HG03103 (cell line): ENCODE results near the gene TMEM239.
"Not testable (repeated sequence)": the region's sequence is repeated elsewhere in the genome, so short reads cannot be mapped to it uniquely, and the experiment has no call there.

Experiments
- ATAC-seq: cut with Tn5 transposase; IDR thresholded peaks from one replicate; pipeline ENCODE4 v1.9.1; 2021; ENCODE audit warnings: low read depth; ENCODE audit not compliant: unreplicated experiment

TMEM239 gene

DNA sequence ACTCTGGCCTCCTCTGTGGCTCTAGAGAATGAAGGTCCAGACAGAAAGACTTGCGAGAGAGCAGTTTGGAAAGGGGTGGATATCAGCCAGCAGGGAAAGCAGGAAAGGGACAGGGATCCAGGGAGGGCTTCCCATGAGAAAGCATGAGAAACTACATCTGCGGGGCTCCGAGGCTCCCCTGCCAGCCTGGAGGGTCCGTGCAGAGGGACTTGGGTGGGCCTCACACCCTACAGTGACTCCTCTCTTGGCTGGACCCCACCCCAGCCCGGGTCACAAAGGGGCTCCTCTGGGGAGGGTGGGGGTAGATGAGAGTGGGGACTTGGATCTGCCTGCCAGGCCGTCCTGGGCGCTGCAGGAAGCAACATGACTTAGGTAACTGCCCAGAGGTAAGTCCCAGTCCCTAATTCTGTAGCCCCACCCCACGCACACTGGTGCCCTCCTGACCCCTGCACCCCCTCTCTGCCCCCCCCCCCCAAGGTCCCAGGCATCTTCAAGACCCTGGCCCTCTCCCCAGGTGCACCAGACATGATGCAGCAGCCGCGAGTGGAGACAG is at the start of gene TMEM239:
Gene TMEM239, plus strand, starts transcription at position 335 of the 553 bp plus-strand sequence. Its CDS starts 191 bp downstream, at position 526.
- ATAC-seq = no peak

DNA sequence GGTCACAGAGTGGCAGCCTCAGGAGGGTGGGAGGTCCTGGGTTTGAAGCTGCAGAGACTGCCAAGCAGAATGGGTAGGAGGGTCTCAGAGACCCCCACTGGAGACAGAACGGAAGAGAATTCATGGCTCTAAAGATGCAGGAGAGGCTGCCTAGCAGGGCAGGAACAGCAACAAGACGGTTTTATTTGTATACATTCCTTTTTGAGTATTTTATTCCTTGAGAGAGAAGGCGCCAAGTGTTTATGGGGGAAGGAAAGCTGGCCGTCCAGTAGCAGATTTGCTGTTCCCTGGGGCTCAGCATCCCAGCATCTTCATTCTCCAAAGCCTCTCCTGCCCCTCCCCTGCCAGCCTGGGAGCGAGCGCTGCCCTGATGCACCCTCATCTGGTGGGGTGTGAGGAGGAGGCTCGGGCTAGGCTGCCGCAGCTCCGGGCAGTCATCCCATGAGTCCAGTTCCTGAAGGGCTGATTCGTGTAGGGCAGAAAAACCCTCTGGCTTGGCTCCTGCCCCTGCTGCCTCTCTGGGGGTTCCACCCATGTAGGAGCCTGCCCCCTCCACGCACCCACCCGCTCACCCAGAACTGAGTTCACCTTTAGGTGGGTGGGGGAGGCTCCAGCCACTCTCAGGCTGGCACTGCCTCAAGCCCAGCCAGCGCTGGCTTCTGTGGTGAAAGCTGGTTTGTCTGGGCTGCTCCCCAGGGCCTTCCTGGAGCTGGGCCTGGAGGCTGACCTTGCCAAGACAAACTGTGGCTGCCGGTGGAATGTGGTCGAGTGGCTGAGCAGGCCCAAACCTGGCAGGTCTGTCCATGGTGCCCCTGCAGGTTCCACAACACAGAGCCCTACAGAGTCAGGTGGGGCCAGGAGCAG is 48.2 kb upstream of the TMEM239 start:
- no peak for ATAC-seq

DNA sequence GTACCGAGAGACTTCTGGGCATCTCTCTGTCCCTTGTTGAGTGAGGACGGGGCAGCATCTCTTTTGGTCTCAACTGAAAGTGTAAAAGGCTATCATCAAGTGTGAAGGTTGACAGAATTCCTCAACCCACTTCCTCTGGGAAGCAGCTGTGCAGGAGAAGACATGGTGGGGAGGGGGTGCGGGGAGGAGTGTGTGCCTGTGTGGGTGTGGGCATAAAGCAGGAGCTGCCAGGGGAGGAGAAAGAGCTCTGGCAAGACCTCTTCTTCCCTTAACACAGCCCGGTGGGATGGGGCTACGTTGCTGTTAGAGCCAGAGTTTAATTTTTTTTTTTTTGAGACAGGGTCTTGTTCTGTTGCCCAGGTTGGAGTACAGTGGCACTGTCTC is 47.5 kb upstream of the TMEM239 start:
- no peak for ATAC-seq

DNA sequence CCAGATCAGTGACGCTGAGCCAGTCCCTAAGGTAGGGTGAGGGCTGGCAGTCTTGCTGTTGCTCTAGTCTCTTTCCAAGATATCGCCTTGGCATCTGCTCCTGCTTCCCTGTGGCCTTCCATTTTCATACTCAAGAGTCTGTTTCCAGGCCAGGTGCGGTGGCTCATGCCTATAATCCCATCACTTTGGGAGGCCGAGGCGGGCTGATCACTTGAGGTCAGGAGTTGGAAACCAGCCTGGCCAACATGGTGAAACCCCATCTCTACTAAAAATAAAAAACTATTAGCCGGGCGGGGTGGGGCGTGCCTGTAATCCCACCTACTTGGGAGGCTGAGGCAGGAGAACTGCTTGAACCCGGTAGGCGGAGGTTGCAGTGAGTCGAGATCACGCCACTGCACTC is 46.1 kb upstream of the TMEM239 start:
- ATAC-seq = not testable (repeated sequence)

DNA sequence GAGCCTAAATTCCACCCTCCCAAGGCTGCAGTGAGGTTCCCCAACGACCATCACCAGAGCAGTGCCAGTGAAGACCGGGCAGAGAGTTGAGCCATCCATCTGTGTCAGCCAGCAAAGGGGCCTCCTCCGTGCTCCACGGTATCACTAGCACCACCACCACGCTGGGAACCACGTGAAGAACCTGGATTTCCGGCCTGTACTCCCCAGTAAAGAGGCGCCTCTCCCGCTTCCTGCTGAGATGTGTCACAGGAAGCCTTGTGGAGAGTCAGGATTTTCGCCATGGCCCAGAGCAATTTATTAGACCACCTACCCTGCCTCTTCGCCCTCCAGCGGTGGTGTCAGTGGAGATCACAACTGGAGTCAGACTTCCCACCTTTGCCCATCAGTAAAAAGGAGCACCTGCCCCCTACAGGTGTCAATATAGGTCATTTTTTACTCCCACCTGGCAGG is 44.5 kb upstream of the TMEM239 start:
- ATAC-seq = no peak

DNA sequence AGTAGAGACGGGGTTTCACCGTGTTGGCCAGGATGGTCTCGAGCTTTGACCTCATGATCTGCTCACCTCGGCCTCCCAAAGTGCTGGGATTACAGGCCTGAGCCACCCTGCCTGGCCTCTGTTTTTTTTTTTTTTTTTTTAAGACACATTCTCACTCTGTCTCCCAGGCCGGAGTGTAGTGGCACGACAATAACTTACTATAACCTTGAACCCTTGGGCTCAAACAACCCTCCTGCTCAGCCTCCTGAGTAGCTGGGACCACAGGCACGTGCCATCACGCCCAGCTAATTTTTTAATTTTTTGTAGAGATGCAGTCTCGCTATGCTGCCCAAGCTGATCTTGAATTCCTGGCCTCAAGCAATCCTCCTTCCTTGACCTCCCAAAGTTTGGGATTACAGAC is 42.4 kb upstream of the TMEM239 start:
- no peak for ATAC-seq

DNA sequence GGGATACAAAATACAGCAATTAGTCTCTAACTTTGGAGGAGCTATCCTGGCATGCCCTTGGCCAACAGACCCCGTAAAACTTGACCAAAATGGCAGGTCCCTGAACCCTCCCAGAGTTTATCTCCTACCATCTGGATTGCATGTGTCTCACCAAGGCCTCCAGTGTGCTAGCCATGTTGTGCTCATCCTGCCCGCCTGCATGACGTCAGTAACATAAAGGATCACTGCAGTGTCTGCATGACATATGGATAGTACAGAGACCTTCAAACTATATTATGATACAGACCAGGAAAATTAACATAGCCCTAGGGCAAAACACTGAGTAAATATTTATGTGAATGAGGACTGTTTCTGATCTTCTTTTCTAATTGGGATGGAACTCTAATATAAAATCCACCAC is 41.0 kb upstream of the TMEM239 start:
- ATAC-seq = no peak

DNA sequence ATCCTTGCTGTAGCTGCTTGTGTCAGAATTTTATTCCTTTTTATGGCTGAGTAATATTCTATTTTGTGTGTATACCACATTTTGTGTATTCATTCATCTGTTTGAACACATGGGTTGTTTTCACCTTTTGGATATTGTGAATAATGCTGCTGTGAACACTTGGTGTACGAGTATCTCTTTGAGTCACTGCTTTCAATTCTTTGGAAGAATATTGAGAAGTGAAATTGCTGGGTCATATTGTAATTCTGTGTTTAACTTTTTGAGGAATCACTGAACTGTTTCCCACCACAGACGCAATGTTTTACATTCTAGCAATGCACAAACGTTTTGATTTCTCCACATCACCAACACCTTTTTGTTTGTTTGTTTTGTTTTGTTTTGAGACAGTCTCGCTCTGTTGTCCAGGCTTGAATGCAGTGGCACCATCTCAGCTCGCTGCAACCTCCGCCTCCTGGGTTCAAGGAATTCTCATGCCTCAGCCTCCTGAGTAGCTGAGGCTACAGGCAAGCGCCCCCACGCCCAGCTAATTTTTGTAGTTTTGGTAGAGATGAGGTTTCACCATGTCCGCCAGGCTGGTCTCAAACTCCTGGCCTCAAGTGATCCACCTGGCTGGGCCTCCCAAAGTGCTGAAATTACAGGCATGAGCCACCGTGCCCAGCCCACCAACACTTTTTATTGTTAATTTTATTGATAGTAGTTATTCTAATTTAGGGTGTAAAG is 37.4 kb upstream of the TMEM239 start:
- no peak for ATAC-seq

DNA sequence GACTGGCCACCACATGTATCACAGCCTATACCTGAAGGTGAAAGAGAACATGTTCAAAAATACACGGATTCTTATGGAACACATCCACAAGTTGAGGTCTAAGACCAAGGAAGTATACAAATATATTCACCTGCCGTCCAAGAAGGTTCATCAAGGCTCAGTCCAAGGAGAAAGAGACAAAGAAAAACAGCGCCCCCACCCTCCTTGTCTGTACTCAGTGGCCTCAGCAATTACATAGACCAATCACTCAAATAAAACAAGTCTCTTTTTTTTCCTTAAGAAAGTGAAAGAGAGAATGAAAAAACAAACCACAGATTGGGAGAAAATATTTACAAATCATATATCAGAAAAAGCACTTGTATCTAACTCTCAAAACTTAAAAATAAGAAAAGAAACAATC is 35.2 kb upstream of the TMEM239 start:
- ATAC-seq = no peak

DNA sequence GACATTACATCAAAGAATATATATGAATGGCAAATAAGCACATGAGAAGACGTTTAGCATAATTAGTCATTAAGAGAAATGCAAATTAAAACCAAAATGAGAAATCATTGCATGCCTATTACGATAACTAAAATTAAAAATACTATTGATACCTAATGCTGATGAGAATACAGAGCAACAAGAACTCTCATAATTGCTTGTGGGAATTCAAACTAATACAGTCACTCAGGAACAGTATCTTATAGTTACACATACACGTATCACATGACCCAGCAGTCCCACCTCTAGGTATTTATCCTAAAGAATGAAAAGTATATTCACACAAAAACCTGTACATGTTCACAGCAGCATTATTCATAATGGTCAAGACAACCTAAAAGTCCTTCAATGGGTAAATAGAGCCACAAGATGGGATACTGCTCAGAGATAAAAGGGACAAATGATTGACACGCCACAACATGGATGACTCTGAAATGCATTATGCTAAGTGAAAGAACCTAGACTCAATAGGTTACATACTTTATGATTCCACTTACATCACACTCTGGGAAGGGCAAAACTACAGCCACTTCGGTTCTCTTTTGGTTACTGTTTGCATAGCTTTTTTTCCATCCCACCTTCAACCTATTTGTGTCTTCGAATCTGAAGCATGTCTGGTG is 32.1 kb upstream of the TMEM239 start:
- no peak for ATAC-seq

DNA sequence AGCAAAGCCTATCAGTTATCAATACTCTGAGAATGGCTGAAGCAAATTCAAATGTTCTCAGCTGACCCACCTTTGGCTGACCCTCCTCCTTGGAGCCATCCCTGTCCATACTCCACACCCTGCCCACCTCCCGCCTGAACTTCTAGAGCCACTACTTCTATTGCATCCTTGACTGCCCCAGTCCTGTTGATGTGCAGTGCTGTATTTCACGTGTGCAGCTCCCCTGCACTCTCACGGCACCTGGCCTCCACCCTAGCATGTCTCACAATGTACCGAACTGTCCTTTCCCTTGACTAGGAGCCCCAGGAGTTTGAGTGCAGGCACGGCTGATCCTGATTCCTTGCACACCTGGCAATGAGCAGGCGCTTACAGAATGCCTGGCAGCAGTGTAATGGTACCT is 22.7 kb upstream of the TMEM239 start:
- ATAC-seq = no peak

DNA sequence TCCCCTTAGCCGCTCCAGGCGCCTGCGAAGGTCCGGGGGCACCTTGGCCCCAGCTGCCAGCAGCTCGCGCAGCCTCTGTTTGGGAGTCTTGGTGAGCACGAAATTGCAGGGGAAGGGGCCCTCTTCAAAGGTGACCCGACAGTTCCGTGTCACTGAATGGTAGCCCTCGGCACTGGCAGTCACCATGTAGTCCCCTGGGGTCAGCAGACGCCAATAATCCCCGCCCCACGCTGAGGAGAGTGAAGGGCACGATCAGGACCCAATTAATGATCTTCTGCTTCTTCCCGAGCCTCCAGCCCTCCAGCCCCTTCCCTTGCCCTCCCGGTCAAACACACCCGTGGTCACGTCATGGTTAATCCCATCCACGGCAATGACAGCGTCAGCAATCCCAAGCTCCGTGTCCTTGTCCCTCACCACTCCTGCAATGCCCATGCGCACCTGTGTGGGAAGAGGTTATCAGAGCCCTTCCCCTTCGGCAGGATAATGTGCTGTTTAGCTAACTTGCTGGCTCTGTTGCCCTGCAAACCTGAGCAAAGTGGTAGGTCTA is 21.9 kb upstream of the TMEM239 start:
- no peak for ATAC-seq

DNA sequence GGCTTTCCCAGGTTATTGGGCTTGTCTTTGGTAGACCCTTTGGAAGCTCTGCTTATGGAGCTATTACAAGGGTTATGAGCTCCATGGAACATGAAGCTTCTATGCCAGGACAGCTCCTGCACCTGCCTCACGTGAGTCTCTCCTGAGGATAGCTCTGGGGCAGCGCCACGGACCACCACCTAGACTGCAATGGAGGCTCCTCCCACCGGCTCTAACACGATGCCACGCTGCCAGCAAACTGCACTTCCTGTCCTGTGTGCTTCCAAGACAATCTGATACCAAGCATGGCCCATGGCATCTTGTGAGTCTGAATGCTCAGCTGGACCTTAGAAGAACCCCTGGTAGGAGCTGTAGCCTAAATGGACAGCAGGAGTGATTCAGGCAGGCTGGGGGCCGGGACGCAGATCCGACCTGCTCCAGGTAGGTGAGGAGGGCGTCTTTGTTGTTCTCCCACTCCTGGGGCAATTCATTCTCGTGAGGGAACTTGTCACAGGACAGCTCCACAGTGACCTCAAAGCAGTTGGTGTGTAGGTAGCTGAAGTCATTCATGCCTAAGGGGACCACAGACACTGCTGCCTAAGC is 21.2 kb upstream of the TMEM239 start:
- ATAC-seq = no peak

DNA sequence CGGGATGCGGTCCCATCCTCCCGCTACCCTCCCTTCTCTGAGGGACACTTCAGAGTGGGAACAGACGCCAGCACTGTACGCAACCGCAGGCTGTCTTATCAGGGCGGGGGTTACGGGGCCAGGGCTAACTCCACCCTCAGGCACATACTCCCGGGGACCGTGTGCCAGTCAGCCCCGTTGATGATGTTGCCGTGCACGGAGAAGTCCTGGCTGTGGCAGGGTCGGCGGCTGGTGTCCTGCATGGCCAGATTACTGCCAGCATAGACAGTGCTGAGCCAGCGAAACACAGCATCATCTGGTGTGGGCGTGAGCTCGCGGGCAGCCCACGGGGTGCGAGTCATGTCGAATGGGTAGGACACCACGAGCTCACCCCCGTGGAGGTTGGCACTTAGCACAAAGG is 20.7 kb upstream of the TMEM239 start:
- no peak for ATAC-seq

DNA sequence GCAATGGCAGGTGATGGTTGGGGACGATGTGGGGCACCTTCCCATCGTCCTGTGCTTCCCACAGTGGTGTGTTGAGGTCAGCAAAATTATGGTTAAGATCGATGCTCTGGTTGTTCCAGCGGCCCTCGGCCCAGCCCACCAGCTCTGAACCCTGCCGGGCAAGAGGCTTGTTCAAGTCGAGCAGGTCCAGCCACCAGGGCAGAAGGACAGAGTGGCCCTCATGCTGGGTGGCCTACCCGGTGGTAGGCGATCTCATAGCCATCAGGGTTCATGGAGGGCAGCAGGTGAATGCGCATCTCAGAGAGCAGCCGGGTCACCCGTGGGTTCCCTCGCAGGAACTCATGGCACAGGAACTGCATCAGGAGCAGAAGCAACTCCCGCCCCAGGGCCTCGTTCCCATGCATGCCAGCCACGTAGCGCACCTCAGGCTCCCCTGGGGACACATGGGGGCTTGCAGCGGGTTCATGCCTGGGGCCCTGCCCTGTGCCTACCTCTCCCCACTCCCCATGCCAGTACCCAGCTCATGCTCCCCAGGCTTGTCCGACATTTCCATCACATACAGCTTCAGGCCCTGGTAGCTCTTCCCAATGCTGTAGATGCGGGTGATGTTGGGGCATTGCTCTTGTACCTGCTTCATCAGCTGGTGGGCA is 20.0 kb upstream of the TMEM239 start:
- ATAC-seq = no peak

DNA sequence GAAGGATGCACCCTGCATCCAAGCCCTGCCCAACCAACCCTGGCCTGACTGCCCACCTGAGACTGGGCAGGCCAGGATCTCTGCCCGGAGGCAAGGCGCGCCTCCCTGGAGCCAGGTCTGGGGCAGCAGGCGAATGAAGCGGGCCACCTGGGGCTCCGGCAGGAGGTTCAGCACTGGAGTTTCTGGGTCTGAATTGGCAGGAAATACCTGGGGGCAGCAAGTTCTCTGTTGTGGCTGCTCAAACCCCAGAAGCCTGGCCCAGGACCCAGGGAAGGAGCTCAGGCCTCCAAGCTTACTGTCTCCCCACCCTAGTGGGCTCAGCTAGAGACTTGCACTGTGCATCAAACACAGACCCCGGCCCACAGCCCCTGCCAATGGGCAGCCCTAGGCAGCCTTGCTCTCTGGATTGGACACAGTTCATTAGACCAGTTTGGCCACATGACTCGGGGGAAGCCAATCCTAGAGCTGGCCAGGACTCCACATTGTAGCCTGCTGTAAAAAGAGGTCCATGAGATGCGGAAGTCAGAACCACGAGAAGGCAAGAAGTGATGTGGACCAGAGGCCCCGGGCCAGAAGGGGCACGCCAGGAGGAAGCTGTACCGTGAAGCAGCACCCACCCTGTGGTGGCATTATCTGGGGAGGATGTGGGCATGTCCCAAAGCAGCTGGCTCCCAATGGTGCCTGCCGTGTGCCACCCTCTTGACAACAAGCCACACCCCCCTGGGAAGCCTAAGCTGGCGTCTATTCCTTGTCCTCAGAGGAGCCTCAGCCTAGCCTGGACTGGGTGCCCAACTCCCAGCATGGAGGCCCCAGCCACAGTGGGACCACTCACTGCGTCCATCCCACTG is 18.8 kb upstream of the TMEM239 start:
- ATAC-seq = no peak

DNA sequence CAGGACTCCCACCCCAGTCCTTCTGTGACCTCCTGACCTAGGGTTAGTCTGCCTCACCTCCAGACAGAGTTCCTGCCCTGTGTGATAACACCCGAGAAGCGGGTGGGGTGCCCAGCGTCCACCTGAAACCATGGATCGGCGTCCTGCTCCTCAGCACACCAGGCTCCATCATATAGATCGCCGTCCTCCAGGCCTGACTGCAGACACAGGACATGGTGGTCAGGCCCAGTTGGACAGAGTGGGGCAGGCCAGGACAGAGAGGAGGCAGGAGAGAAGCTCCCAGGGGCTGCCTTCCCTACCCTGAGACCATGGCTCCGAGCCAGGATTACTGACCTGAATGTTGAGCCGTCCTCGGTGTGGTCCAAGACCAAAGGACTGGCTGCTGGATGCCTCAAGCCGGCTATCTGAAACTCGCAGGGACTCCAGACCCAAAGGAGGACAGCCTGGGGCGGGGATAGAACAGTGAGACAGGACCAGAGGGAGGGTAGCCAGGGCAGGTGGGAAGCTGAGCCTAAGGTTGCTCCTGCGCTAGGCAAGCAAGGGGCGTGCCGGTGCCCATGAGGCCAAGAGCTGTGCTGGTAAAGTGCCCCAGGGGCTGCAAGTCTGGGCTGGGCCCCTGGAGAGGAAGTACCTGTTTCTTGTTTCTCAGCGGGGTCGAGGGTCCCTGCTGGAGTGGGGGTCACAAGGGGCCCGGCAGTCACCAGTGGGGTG is 17.9 kb upstream of the TMEM239 start:
- no peak for ATAC-seq

DNA sequence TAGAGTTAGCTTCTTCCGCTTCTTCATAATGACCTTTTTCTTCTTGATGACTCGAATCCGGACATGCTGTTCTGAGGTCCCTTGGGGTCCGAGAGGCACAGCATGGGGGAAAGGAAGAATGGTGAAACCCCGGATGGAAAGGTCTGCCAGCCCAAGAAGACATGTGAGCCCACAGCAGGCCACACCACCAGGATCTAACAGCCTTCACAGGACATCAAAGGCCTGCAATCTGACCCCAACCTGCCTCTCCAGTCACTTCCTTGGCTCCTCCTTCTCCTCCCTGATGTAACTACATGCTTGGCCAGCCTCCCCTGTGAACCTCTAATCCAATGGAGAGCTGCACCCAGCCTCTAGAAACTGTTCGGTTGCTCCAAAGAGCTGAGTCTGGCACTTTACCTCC is 17.4 kb upstream of the TMEM239 start:
- ATAC-seq = no peak
